SK-N-SH (cell line): Measurements from ENCODE around the gene SEC24D.

Experiments used
- GATA2 ChIP-seq: sonication (generic); formaldehyde crosslinking; IDR thresholded peaks from 2 replicates; pipeline ENCODE4 v1.5.0; 2020; ENCODE audit warnings: mild to moderate bottlenecking, missing genetic modification reagents
- TF ChIP-seq, protein P1 (sequence below): fragments of 200-600 bp; sonication (generic); IDR thresholded peaks from 2 replicates; pipeline ENCODE4 v1.6.1; 2017; ENCODE audit warnings: antibody characterized with exemption, mild to moderate bottlenecking, moderate library complexity
- TF ChIP-seq, protein P2 (sequence below): fragments of 150-350 bp; IDR thresholded peaks from 2 replicates; pipeline ENCODE4 v1.6.1; 2016; ENCODE audit warnings: mild to moderate bottlenecking, low read depth, low read length

DNA sequence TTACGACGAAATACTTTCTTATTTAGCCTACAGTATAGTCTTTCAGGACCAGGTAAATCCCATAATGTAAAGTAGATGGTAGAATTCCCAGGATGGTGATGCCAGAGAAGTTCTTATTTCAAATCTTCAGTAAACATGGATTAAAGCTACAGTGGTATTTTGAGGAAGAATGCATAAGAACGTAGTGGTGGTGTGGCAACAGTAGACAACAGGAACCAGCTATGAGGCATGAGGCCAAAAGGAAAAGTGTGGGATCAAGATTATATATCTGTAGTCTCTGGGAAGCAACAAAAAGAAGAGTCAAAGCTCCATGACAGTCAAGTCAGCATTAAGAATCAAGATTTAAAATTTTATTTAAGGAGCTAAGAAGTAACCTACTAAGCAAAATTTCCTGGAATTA lies 90.6 kb downstream of the SEC24D start:
- TF ChIP-seq GATA2 (CRISPR knock-in tag): no peak
- TF ChIP-seq, protein P1, sequence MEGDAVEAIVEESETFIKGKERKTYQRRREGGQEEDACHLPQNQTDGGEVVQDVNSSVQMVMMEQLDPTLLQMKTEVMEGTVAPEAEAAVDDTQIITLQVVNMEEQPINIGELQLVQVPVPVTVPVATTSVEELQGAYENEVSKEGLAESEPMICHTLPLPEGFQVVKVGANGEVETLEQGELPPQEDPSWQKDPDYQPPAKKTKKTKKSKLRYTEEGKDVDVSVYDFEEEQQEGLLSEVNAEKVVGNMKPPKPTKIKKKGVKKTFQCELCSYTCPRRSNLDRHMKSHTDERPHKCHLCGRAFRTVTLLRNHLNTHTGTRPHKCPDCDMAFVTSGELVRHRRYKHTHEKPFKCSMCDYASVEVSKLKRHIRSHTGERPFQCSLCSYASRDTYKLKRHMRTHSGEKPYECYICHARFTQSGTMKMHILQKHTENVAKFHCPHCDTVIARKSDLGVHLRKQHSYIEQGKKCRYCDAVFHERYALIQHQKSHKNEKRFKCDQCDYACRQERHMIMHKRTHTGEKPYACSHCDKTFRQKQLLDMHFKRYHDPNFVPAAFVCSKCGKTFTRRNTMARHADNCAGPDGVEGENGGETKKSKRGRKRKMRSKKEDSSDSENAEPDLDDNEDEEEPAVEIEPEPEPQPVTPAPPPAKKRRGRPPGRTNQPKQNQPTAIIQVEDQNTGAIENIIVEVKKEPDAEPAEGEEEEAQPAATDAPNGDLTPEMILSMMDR: no peak
- TF ChIP-seq, protein P2, sequence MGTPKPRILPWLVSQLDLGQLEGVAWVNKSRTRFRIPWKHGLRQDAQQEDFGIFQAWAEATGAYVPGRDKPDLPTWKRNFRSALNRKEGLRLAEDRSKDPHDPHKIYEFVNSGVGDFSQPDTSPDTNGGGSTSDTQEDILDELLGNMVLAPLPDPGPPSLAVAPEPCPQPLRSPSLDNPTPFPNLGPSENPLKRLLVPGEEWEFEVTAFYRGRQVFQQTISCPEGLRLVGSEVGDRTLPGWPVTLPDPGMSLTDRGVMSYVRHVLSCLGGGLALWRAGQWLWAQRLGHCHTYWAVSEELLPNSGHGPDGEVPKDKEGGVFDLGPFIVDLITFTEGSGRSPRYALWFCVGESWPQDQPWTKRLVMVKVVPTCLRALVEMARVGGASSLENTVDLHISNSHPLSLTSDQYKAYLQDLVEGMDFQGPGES: no peak
